ENCODE data around the gene SPTBN1. TPM values are rescaled to one million over a fixed set of nuclear protein-coding genes. Genes with fewer than 3 reads are reported as not detected.

SPTBN1 gene
- total and polyA plus RNA-seq, 2 experiments from 2014 or later = 122 to 341 TPM

- Histone ChIP-seq H3K9me3 (ENCODE audit: low read depth) (no peaks in the 10 kb centered on the region), H2AFZ (no peak overlapping the region), H3K4me3 (no peak overlapping the region), H3K36me3 (replicated peaks; ENCODE audit: insufficient read depth, low read depth) (no peaks in the 10 kb centered on the region), H3K4me1 (ENCODE audit: insufficient read depth) (peaks cover 9% of the 10 kb centered on the region), H3K9me2 (replicated peaks; ENCODE audit: insufficient read depth) (no peaks in the 10 kb centered on the region), H4K20me1 (ENCODE audit: insufficient read depth, poor library complexity, severe bottlenecking) (peaks cover 7% of the 10 kb centered on the region), H3K4me2 (no peak overlapping the region), H3K79me2 (peaks cover 90% of the 10 kb centered on the region), H3K27ac (no peak overlapping the region), H3K27me3 (no peaks in the 10 kb centered on the region)
- TF ChIP-seq EZH2 (IDR thresholded peaks at IDR 0.05; ENCODE audit: borderline replicate concordance) = no peak
- no peak for TF ChIP-seq CTCF (IDR thresholded peaks at IDR 0.05; ENCODE audit: poor library complexity)
- TF ChIP-seq EZH2phosphoT487 (IDR thresholded peaks at IDR 0.05; ENCODE audit: low read depth, severe bottlenecking, unreplicated experiment) = no peak
- DNase-seq (ENCODE audit: low spot score) = no peak
- WGBS (ENCODE audit: low lambda C conversion rate, missing lambda C conversion rate) = 63% methylated on average over 2 of the region's 2 CpGs
Measured at GRCh38 chr2:54510916-54511315, 54.8 kb downstream of the SPTBN1 start.

- no peak for TF ChIP-seq CTCF (IDR thresholded peaks at IDR 0.05; ENCODE audit: poor library complexity)
- TF ChIP-seq EZH2phosphoT487 (IDR thresholded peaks at IDR 0.05; ENCODE audit: low read depth, severe bottlenecking, unreplicated experiment) = no peak
- TF ChIP-seq EZH2 (IDR thresholded peaks at IDR 0.05; ENCODE audit: borderline replicate concordance) = no peak
- DNase-seq (ENCODE audit: low spot score) = no peak
- 81% methylated on average over 3 of the region's 3 CpGs for WGBS (ENCODE audit: low lambda C conversion rate, missing lambda C conversion rate)
- Histone ChIP-seq H3K9me2 (replicated peaks; ENCODE audit: insufficient read depth) (no peaks in the 10 kb centered on the region), H3K27me3 (no peaks in the 10 kb centered on the region), H3K9me3 (ENCODE audit: low read depth) (no peaks in the 10 kb centered on the region), H4K20me1 (ENCODE audit: insufficient read depth, poor library complexity, severe bottlenecking) (no peaks in the 10 kb centered on the region), H3K36me3 (replicated peaks; ENCODE audit: insufficient read depth, low read depth) (no peaks in the 10 kb centered on the region), H3K4me3 (no peak overlapping the region), H3K79me2 (peaks cover 91% of the 10 kb centered on the region), H3K4me2 (no peak overlapping the region), H3K27ac (no peak overlapping the region), H3K4me1 (ENCODE audit: insufficient read depth) (peaks cover 9% of the 10 kb centered on the region), H2AFZ (no peak overlapping the region)
Measured at GRCh38 chr2:54512183-54512582, 56.1 kb downstream of the SPTBN1 start.

GRCh38 chr2:54512663-54513362 is 56.7 kb downstream of the SPTBN1 start:
- WGBS (ENCODE audit: low lambda C conversion rate, missing lambda C conversion rate) = 91% methylated on average over 4 of the region's 4 CpGs
- H2AFZ ChIP-seq = no peak overlapping the region
- H3K36me3 ChIP-seq (replicated peaks; ENCODE audit: insufficient read depth, low read depth) = no peaks in the 10 kb centered on the region
- peaks cover 90% of the 10 kb centered on the region for H3K79me2 ChIP-seq
- no peak for DNase-seq (ENCODE audit: low spot score)
- no peaks in the 10 kb centered on the region for H3K9me2 ChIP-seq (replicated peaks; ENCODE audit: insufficient read depth)
- no peaks in the 10 kb centered on the region for H4K20me1 ChIP-seq (ENCODE audit: insufficient read depth, poor library complexity, severe bottlenecking)
- no peak overlapping the region for H3K4me2 ChIP-seq
- no peaks in the 10 kb centered on the region for H3K27me3 ChIP-seq
- TF ChIP-seq EZH2 (IDR thresholded peaks at IDR 0.05; ENCODE audit: borderline replicate concordance) (no peak), EZH2phosphoT487 (IDR thresholded peaks at IDR 0.05; ENCODE audit: low read depth, severe bottlenecking, unreplicated experiment) (no peak), CTCF (IDR thresholded peaks at IDR 0.05; ENCODE audit: poor library complexity) (no peak)
- no peaks in the 10 kb centered on the region for H3K9me3 ChIP-seq (ENCODE audit: low read depth)
- peaks cover 9% of the 10 kb centered on the region for H3K4me1 ChIP-seq (ENCODE audit: insufficient read depth)
- no peak overlapping the region for H3K4me3 ChIP-seq
- H3K27ac ChIP-seq = no peak overlapping the region
